ENCODE data around the gene DCAF15. TPM values are rescaled to one million over a fixed set of nuclear protein-coding genes. Genes with fewer than 3 reads are reported as not detected.

The DCAF15 gene
- total RNA-seq, 1 donor from 2014 or later = 20.6 TPM

DNA sequence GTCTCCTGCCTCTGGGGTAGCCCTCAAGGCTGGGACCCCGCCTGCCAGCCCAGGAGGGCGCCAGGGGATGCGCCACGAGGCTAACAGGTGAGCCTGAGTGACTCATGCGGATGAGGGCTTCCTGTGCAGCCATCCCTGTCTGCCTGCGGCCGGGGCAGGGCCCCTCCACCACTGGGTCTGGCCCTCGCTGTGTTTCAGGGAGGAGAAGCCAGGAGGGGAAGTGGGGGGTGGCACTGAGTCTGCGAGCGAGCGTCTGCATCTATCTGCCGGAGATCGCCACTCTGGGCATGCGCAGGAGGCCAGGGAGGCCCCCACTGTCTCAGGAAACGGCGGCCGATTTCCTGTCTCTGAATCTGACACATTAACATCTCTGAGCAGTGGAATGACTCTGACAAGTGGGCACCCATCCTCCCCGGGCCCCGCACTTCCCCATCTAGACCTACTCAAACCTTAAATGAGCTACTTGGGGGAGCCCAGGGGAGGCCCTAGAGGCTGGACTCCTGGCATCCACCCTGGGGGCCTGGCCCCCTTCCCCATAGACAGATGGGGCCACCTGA, 34.1 kb downstream of the DCAF15 start:
- Histone ChIP-seq H3K27ac (peak overlapping the region; percentile 60), H3K4me3 (peak overlapping the region in 1 of 2 donors; percentile 25), H3K9me3 (no peaks in the 10 kb centered on the region), H3K36me3 (peaks cover 0 to 15% of the 10 kb centered on the region in 2 donors), H3K27me3 (no peaks in the 10 kb centered on the region), H3K4me1 (peaks cover 8% of the 10 kb centered on the region)
- intact Hi-C loops (cut with DNase I) = no loop called here
- no peak for DNase-seq (ENCODE audit: extremely low spot score in 2 of 2)
- peak in 1 of 2 donors; percentile 72 for TF ChIP-seq POLR2AphosphoS5 (IDR thresholded peaks at IDR 0.05; ENCODE audit: insufficient read depth in 1 of 2, low read depth in 1 of 2)
- no peak for TF ChIP-seq POLR2A (IDR thresholded peaks at IDR 0.05)

DNA sequence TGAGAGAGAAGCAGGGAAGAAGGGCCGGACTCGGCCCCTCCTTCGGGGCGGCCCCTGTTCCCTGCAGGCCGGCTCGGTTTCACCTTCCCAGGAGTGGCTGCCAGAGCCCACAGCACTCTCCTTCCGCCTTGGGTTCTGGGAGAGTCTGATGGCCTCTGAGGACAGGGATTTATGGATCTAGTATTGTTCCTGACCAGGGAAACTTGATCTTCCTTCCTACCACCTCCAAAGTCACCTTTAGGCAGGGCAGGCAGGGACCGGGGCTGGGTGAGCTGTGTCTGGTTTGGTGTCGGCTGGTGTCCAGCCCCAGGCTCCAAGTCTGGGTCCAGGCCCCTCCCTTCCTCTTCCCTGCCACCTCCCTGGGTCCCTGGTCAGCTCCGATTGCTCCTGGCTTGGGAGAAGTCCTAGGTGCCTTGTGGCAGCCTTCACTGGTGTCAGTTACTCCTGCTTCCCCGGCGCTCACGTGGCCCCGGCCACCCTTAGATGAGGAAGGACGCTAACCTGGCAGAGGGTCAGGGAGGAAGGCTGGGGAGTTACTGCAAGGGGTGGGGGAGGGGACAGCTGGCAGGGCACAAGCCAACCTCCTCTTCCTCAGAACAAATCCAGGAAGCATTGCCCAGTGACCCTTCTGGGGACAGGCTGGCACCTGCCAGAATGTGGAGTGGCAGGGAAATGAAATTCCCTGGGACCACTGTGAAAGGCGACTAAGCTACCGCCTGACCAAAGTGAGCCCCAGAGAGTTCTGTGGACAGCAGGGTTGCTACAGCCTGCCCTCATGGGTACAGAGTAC, 35.0 kb downstream of the DCAF15 start:
- H3K27ac ChIP-seq = peak overlapping the region; percentile 60
- no peaks in the 10 kb centered on the region for H3K9me3 ChIP-seq
- peak overlapping the region in 1 of 2 donors; percentile 25 for H3K4me3 ChIP-seq
- peaks cover 0 to 15% of the 10 kb centered on the region in 2 donors for H3K36me3 ChIP-seq
- TF ChIP-seq CTCF (IDR thresholded peaks at IDR 0.05) (no peak), POLR2A (IDR thresholded peaks at IDR 0.05) (no peak), POLR2AphosphoS5 (IDR thresholded peaks at IDR 0.05; ENCODE audit: insufficient read depth in 1 of 2, low read depth in 1 of 2) (no peak)
- no peak for DNase-seq (ENCODE audit: extremely low spot score in 2 of 2)
- H3K27me3 ChIP-seq = no peaks in the 10 kb centered on the region
- intact Hi-C loops (cut with DNase I) = no loop called here
- peaks cover 8% of the 10 kb centered on the region for H3K4me1 ChIP-seq

GRCh38 chr19:13989487-13989886, 37.2 kb downstream of the DCAF15 start:
- no peak overlapping the region for H3K4me3 ChIP-seq
- H3K9me3 ChIP-seq = no peaks in the 10 kb centered on the region
- intact Hi-C loops (cut with DNase I) = no loop called here
- peaks cover 0 to 21% of the 10 kb centered on the region in 2 donors for H3K36me3 ChIP-seq
- H3K27me3 ChIP-seq = no peaks in the 10 kb centered on the region
- H3K27ac ChIP-seq = no peak overlapping the region
- peaks cover 8% of the 10 kb centered on the region for H3K4me1 ChIP-seq
- TF ChIP-seq POLR2AphosphoS5 (IDR thresholded peaks at IDR 0.05; ENCODE audit: insufficient read depth in 1 of 2, low read depth in 1 of 2) (no peak), CTCF (IDR thresholded peaks at IDR 0.05) (no peak), POLR2A (IDR thresholded peaks at IDR 0.05) (no peak)
- no peak for DNase-seq (ENCODE audit: extremely low spot score in 2 of 2)

DNA sequence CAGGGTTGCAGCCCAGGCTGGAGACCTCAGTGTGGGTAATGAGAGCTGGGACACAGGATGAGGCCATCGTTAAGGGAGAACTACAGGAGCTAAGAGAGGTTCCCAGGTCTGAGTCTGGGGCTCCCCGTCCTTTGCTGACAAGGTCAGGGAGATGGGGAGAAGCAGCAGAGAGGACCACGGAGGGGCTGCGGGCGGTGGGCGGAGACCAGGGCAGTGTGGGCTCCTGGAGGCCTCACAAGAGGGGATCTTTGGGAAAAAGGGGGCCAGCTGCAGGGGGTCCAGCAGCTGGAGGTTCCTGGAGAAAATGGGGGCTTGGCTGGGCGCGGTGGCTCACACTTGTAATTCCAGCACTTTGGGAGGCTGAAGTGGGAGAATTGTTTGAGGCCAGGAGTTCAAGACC, 37.8 kb downstream of the DCAF15 start:
- no peaks in the 10 kb centered on the region for H3K9me3 ChIP-seq
- no peaks in the 10 kb centered on the region for H3K27me3 ChIP-seq
- TF ChIP-seq POLR2AphosphoS5 (IDR thresholded peaks at IDR 0.05; ENCODE audit: insufficient read depth in 1 of 2, low read depth in 1 of 2) = no peak
- TF ChIP-seq CTCF (IDR thresholded peaks at IDR 0.05) = no peak
- no peak for TF ChIP-seq POLR2A (IDR thresholded peaks at IDR 0.05)
- no peak for DNase-seq (ENCODE audit: extremely low spot score in 2 of 2)
- peaks cover 0 to 21% of the 10 kb centered on the region in 2 donors for H3K36me3 ChIP-seq
- intact Hi-C loops (cut with DNase I) = no loop called here
- H3K27ac ChIP-seq = no peak overlapping the region
- no peak overlapping the region for H3K4me3 ChIP-seq
- peaks cover 10% of the 10 kb centered on the region for H3K4me1 ChIP-seq

DNA sequence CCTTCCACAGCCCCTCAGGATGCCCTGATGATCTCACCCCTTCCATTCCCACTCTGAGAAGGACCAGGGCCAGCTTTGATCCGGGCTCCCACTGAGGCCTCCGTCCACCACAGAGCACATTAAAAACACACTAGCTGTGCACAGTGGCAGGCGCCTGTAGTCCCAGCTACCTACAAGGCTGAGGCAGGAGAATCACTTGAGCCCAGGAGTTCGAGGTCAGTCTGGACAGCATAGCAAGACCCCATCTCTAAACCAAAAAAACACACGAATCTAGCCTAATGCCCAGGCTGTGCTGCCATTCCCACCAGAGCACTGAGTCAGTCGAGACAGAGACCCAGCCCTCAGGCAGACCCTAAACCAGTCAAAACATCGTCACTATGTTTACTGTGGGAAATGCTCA, 39.7 kb downstream of the DCAF15 start:
- peaks cover 0 to 21% of the 10 kb centered on the region in 2 donors for H3K36me3 ChIP-seq
- intact Hi-C loops (cut with DNase I) = no loop called here

More for the DNA sequence above, 39.7 kb downstream of the DCAF15 start:
- H3K9me3 ChIP-seq = no peaks in the 10 kb centered on the region
- H3K27me3 ChIP-seq = no peaks in the 10 kb centered on the region
- DNase-seq (ENCODE audit: extremely low spot score in 2 of 2) = no peak
- H3K4me3 ChIP-seq = no peak overlapping the region
- H3K27ac ChIP-seq = no peak overlapping the region
- H3K4me1 ChIP-seq = peaks cover 7% of the 10 kb centered on the region
- no peak for TF ChIP-seq POLR2A (IDR thresholded peaks at IDR 0.05)
- TF ChIP-seq CTCF (IDR thresholded peaks at IDR 0.05) = no peak
- TF ChIP-seq POLR2AphosphoS5 (IDR thresholded peaks at IDR 0.05; ENCODE audit: insufficient read depth in 1 of 2, low read depth in 1 of 2) = no peak
